Measurements from ENCODE around the gene SIAE. TPM values are rescaled to one million over a fixed set of nuclear protein-coding genes. Genes with fewer than 3 reads are reported as not detected.

SIAE gene
- total RNA-seq, 1 experiment from 2014 or later: 5.6 TPM

DNA sequence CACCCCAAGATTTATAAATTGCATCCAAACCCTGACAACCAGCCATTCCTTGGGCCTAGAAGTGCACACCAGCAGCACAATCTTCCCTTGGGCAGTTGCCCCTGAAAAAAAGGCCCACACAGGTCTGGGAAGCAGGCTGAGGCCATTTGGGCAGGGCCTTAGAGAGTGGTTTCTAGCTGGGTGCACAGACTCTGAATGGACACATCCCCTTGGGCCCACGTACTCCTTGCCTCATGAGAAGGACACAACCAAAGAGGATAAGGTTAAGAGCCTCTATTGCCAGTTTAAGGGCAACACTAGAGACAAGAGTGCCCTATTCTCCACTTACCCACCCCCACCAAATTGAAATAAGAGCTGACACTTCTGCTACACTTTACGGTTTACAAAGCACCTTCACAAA, 63.2 kb downstream of the SIAE start:
- no peak overlapping the region for H2BK12ac ChIP-seq (ENCODE audit: insufficient read length, low read depth, low read length)
- no peak overlapping the region for H4K91ac ChIP-seq (ENCODE audit: insufficient read length, low read depth, low read length)
- Mint-ChIP-seq H3K27ac (no peak overlapping the region; a peak in 2 of 7 replicates), H3K4me1 (no peaks in the 10 kb centered on the region), H3K36me3 (ENCODE audit: insufficient read depth in 1 of 3, low read depth in 3 of 3) (no peaks in the 10 kb centered on the region), H3K4me3 (no peak overlapping the region), H3K9me3 (no peaks in the 10 kb centered on the region; a peak in 1 of 5 replicates), H3K27me3 (ENCODE audit: low read depth) (no peaks in the 10 kb centered on the region; the same call in 1 of the 2 replicates)
- H3K27ac ChIP-seq (ENCODE audit: insufficient read length, low read depth, low read length): no peak overlapping the region
- no peak overlapping the region for H2AK5ac ChIP-seq (ENCODE audit: insufficient read length, low read length)
- H3K4me2 ChIP-seq (ENCODE audit: insufficient read depth, insufficient read length, low read length): no peak overlapping the region
- no peak overlapping the region for H3K18ac ChIP-seq (ENCODE audit: insufficient read length, low read depth, low read length)
- H2BK20ac ChIP-seq (ENCODE audit: low read depth, low read length, poor library complexity, severe bottlenecking): no peak overlapping the region
- H2BK15ac ChIP-seq (ENCODE audit: low read depth, low read length): no peak overlapping the region
- H3K9ac ChIP-seq (ENCODE audit: extremely low read depth, insufficient read length, low read length): no peak overlapping the region
- H4K5ac ChIP-seq (ENCODE audit: insufficient read length, low read depth, low read length): no peak overlapping the region
- H3K79me2 ChIP-seq (ENCODE audit: insufficient read depth, low read length): no peaks in the 10 kb centered on the region
- H3K56ac ChIP-seq (ENCODE audit: insufficient read length, low read depth, low read length): no peak overlapping the region
- no CpG with 5 or more reads among the region's 2 CpGs for WGBS (ENCODE audit: extremely low coverage, insufficient read length, low lambda C conversion rate)
- H2BK120ac ChIP-seq (ENCODE audit: low read depth, low read length, poor library complexity, severe bottlenecking): no peak overlapping the region
- no peak overlapping the region for H3T11ph ChIP-seq (ENCODE audit: low read length)
- H4K20me1 ChIP-seq (ENCODE audit: control insufficient read depth, insufficient read depth, insufficient read length): no peaks in the 10 kb centered on the region
- no peak overlapping the region for H3K23ac ChIP-seq (ENCODE audit: insufficient read length, low read depth, low read length)
- TF ChIP-seq, protein P1, sequence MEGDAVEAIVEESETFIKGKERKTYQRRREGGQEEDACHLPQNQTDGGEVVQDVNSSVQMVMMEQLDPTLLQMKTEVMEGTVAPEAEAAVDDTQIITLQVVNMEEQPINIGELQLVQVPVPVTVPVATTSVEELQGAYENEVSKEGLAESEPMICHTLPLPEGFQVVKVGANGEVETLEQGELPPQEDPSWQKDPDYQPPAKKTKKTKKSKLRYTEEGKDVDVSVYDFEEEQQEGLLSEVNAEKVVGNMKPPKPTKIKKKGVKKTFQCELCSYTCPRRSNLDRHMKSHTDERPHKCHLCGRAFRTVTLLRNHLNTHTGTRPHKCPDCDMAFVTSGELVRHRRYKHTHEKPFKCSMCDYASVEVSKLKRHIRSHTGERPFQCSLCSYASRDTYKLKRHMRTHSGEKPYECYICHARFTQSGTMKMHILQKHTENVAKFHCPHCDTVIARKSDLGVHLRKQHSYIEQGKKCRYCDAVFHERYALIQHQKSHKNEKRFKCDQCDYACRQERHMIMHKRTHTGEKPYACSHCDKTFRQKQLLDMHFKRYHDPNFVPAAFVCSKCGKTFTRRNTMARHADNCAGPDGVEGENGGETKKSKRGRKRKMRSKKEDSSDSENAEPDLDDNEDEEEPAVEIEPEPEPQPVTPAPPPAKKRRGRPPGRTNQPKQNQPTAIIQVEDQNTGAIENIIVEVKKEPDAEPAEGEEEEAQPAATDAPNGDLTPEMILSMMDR (conservative IDR thresholded peaks at IDR 0.05): no peak
- H3K9me3 ChIP-seq (ENCODE audit: control insufficient read depth, low read depth, low read length): no peaks in the 10 kb centered on the region
- no peak overlapping the region for H4K8ac ChIP-seq (replicated peaks; ENCODE audit: insufficient read length, low read depth, low read length)
- no peak overlapping the region for H2AFZ ChIP-seq (ENCODE audit: low read length)
- no peaks in the 10 kb centered on the region for H3K79me1 ChIP-seq (ENCODE audit: insufficient read depth, low read depth, low read length, poor library complexity, severe bottlenecking)
- no peak overlapping the region for H2BK5ac ChIP-seq (ENCODE audit: insufficient read length, low read length)
- H3K23me2 ChIP-seq (ENCODE audit: insufficient read length, low read depth, low read length, poor library complexity, severe bottlenecking): no peaks in the 10 kb centered on the region
- no peaks in the 10 kb centered on the region for H3K27me3 ChIP-seq (ENCODE audit: insufficient read depth, low read length)
- no peak overlapping the region for H3K4ac ChIP-seq (ENCODE audit: low read depth, low read length)
- H3K14ac ChIP-seq (ENCODE audit: insufficient read depth, low read length): no peak overlapping the region
- no peak for DNase-seq
- no peaks in the 10 kb centered on the region for H3K4me1 ChIP-seq (ENCODE audit: insufficient read depth, low read length)
